GM23248 (cell line): ENCODE data around the gene CDH22.

Experiments
- EZH2 ChIP-seq: fragments of 200-600 bp; sonication (generic); IDR thresholded peaks from 2 replicates; pipeline ENCODE4 v1.6.1; 2018; ENCODE audit warnings: antibody characterized with exemption, mild to moderate bottlenecking; ENCODE audit not compliant: insufficient read depth, poor library complexity, severe bottlenecking
- EZH2phosphoT487 ChIP-seq: fragments of 200-600 bp; sonication (generic); IDR thresholded peaks from 2 replicates; pipeline ENCODE4 v1.6.1; 2018; ENCODE audit warnings: antibody characterized with exemption, moderate library complexity, mild to moderate bottlenecking, low read depth; ENCODE audit not compliant: insufficient read depth

DNA sequence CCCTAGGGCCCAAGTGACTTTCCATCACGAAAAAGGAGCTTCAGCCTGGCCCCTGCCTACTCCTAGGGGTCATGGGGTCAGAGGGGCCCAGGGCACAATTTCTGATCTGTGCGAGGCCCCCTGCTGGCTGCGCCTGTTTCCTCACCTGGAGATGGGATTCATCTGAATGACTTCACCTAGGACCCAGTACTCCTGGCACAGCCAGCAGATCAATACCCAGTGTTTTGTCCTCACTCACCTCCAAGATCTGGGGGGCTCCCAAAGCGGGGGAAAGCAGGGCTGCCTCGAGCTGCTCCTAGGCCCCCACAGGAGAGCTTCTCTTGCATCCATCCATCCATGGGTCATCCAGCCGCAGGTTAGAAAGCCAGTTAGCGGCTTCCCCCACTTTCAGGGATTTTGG, 156.4 kb downstream of the CDH22 start:
- no peak for TF ChIP-seq EZH2phosphoT487
- TF ChIP-seq EZH2: no peak
